Measurements from ENCODE around the gene ZSCAN21.
A peak's percentile ranks its signal among the peaks of the same experiment; 100 is the strongest.

ZSCAN21 gene

DNA sequence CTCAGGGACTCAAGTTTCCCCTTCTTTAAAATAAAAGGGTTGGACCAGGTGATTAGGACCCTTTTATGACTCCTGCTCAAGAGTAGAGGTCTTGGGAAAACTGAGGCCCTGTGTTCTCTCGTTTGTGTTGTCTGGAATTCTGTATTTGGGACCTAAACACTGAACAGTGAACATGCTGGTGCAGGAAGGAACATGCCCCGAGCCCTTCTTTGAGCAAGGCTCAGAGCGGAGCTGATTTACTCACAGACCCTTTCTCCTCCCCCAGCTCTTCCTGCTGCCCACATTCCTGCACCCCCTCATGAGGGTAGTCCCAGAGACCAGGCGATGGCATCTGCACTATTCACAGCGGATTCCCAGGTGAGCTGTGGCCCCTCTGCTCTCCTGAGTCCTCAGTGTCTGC, 20.0 kb upstream of the ZSCAN21 start:
- no peak for FAIRE-seq

- no peak for FAIRE-seq
Measured at GRCh38 chr7:100033526-100033925, 16.0 kb upstream of the ZSCAN21 start.

DNA sequence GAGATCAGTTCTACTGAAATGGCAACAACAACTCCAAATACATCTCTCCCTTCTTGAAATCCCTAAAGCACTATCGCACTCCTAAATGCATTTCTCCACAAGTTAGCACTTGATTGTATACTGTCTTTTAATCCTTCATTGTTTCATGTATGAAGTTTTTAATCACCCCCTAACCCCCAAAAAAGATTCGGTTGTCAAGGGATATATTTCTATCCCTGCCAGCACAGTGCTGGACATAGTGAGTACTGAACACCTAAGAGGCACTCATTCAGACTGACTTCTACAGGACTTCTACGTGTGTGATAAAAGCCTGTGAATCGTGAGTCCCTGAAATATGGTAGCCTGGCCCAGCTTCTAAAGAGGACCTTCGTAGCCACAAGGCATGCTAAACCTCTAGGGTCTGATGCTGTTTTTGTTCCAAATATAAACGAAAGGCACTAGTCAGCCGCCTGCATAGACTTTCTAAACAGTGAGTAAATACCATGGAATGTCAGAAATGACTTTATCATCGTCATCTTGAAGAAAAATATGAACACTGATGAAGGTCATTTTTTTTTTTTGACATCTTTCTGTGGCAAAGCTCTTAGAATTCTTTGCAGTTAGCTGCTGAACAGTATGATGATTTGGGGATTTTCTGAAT, 14.6 kb upstream of the ZSCAN21 start:
- no peak for FAIRE-seq

DNA sequence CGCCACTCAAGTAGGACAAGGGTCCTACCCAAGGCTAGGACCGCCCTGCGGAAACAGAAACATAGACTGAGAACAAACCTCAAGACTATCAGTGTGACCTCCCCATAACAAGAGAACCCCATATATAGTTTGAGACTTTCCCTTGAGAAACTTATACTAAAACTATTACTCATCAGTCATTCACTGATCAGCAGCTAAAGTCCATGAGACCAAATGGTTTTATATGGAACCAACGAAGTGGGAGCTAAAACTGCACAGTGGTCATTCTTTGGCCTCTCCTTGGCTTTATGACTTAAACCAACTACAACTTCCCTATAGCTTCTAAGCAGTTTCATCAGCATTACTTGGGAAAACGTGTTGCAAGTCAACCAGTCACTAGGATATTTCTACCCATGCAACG, 13.7 kb upstream of the ZSCAN21 start:
- no peak for FAIRE-seq

DNA sequence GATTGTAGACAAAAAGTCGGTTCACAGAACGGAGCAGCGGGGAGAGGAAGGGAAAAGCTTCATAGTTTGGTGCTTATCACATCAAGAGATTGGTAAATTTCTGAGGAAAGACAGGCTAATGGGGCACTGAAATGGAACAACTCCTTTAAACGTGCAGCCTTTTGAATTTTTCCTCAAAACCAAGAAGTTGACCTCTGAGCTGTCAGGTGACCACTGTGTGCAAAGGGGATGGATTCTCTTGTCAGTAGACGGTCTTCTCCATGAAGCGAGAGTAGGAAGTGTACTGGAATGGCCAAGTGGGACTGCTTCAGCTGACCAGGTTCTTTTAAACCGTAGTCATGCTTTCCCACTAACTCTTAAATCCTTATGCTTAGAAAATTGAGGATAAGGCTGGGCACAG, 11.2 kb upstream of the ZSCAN21 start:
- no peak for FAIRE-seq

GRCh38 chr7:100040575-100040974, 9.0 kb upstream of the ZSCAN21 start:
- no peak for FAIRE-seq

- FAIRE-seq, result no peak
Measured at GRCh38 chr7:100044718-100045117, 4.9 kb upstream of the ZSCAN21 start.

DNA sequence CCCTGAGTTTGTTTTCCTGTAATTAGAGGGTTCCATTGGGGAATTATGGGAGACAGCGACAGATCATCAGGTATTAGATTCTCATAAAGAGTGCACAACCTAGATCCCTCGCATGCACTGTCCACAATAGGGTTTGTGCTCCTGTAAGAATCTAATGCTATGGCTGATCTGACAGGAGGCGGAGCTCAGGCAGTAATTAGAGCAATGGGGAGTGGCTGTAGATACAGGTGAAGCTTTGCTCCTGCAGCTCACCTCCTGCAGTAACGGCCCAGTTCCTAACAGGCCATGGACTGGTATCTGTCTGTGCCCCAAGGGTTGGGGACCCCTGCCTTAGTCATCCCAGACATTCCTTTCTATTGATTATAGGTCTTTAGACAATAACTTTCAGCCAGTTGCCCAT, 894 bp upstream of the ZSCAN21 start:
- FAIRE-seq, result no peak

DNA sequence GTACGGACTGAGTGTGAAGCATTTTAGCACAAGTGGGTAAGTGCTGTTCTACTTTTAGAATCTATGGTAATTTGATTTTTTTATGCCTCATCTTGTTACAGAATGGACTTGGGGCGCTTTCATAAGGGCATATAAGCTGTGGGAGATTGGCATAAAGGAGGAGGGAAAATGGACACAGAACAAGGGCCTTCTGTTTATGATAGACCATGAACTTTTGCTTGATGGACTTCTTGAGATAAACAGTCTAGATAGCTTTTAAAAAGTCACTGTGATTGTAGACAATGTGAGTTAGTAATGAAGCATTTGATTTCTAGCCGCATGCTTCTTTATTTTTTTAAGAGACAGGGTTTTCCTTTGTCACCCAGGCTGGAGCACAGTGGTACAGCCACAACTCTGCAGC, 2.0 kb downstream of the ZSCAN21 start:
- FAIRE-seq, result no peak

- FAIRE-seq, result peak; percentile 87
Measured at GRCh38 chr7:100053215-100053614, 3.6 kb downstream of the ZSCAN21 start.

DNA sequence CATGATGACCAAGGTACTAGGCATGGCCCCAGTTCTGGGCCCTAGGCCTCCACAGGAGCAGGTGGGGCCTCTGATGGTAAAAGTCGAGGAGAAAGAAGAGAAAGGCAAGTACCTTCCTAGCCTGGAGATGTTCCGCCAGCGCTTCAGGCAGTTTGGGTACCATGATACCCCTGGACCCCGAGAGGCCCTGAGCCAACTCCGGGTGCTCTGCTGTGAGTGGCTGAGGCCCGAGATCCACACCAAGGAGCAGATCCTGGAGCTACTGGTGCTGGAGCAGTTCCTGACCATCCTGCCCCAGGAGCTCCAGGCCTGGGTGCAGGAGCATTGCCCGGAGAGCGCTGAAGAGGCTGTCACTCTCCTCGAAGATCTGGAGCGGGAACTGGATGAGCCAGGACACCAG, 7.4 kb downstream of the ZSCAN21 start:
- no peak for FAIRE-seq

- FAIRE-seq, result no peak
Measured at GRCh38 chr7:100059251-100059739, 9.7 kb downstream of the ZSCAN21 start.

GRCh38 chr7:100061518-100062193, 12.1 kb downstream of the ZSCAN21 start:
- FAIRE-seq, result no peak

DNA sequence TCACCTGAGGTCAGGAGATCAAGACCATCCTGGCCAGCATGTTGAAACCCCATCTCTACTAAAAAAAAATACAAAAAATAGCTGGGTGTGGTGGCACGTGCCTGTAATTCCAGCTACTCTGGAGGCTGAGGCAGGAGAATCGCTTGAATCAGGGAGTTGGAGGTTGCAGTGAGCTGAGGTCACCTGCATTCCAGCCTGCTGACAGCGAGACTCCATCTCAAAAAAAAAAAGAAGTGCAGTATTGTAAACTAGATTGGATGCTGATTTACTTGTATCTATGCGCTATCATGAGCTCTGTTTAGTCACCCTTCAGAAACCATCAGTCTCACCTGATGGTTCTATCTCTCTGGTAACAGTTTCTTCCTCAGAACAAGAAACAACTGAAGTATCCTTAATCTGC, 13.8 kb downstream of the ZSCAN21 start:
- FAIRE-seq, result no peak

- no peak for FAIRE-seq
Measured at GRCh38 chr7:100064162-100064561, 14.6 kb downstream of the ZSCAN21 start.

- FAIRE-seq, result no peak
Measured at GRCh38 chr7:100065452-100066186, 16.0 kb downstream of the ZSCAN21 start.

DNA sequence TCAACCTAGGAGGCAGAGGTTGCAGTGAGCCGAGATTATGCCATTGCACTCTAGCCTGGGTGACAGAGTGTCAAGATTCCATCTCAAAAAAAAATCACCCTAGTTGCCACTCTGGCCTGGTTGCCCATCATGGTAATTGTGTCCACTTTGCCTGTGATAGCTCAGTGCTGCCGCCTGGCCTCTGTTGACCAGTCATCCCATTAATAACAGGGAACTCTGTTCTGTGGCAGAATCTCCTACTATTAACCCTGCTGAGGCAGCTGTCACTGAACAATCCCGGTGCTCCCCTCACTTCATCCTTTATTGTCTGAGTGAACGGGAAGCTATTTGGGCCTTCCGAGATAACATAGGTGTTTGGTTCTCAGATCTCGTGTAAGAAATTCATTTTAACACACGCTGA, 17.4 kb downstream of the ZSCAN21 start:
- FAIRE-seq, result no peak

DNA sequence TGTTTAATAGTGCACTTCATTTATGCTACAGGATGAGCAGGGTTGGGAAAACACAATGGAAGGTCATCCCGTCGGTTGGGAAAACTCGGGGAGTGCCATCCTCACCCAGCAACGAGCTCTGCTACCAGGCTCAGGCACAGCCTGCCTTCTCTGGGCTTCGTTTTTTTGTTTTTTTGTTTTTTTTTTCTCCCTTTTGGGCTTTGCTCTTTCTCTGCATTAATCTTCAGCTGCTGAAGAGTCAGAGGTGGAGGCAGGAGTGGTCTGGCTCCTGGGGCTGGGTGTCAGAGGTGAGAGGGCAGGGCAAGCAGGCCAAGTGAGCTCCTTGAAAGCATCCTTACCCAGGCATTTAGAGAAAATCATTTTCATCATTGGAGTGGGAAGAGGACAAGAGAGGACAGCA, 20.4 kb downstream of the ZSCAN21 start:
- no peak for FAIRE-seq

DNA sequence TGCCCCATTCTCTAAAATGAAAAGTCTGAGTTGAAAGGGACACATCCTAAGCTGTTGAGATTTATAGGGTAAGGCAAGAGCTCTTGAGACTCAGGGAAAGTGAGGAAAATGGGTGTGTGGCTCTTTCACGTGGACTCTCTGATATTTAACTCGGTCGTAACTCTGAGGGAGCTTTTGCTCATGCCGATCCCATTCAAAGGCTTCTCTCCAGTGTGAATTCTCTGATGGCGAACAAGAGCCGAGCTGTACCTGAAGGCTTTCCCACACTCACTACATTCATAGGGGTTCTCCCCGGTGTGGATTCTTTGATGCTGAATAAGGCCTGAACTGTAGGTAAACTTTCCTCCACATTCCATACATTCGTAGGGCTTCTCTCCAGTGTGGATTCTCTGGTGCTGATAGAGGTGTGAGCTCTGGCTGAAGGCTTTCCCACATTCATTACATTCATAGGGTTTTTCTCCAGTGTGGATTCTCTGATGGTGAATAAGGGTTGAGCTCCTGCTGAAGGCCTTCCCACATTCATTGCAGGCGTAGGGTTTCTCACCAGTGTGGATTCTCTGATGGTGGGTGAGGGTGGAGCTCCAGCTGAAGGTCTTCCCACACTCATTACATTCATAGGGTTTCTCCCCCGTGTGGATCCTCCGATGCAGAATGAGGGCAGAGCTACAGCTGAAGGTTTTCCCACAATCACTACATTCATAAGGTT, 21.6 kb downstream of the ZSCAN21 start:
- FAIRE-seq, result no peak

DNA sequence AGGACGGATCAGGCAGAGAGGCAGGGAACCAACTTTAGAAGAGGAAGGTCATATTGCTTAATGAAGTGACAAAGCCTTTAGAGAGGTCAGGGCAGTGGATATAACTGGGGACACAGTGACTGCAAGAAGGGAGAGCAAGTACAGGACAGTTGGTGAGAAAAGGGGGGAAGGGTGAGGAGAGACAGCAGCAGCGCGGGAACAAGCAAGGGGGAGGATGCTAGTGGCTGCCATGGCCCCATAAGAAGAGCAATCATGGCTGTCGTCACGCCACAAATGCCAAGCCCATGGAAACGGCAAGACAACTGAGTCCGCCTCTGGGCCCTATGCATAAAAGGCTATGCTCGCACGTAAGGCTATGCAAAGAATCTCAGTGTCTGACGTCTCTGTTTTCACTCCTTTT, 22.9 kb downstream of the ZSCAN21 start:
- no peak for FAIRE-seq

DNA sequence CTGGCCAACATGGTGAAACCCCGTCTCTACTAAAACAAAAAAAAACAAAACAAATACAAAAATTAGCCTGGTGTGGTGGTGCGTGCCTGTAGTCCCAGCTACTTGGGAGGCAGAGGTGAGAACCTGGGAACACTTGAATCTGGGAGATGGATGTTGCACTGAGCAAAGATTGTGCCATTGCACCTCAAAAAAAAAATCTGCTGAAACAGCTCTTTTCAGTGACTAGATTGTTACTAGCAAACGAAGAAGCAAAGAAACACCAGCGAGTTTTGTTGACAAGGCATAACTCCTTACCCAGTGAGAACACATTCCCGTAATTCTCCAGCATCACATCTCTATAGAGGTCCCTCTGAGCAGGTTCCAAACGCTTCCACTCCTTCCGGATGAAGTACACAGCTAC, 25.3 kb downstream of the ZSCAN21 start:
- FAIRE-seq, result no peak

GRCh38 chr7:100075418-100075817, 25.8 kb downstream of the ZSCAN21 start:
- FAIRE-seq, result no peak

GRCh38 chr7:100077205-100077604, 27.6 kb downstream of the ZSCAN21 start:
- no peak for FAIRE-seq

Data from islet of Langerhans (tissue), 1 donor.